Measurements from ENCODE around the gene UNC93A. TPM values are rescaled to one million over a fixed set of nuclear protein-coding genes. Genes with fewer than 3 reads are reported as not detected.
"Not testable (repeated sequence)": the region's sequence is repeated elsewhere in the genome, so short reads cannot be mapped to it uniquely, and the experiment has no call there.

UNC93A gene
- polyA plus RNA-seq, 1 donor from 2014 or later: not detected

GRCh38 chr6:167284565-167284964 lies 6.5 kb upstream of the UNC93A start:
- H3K27ac ChIP-seq (ENCODE audit: low read length); H3K9me3 ChIP-seq (ENCODE audit: low read length); H4K20me1 ChIP-seq (ENCODE audit: insufficient read depth); H3K4me3 ChIP-seq (ENCODE audit: low read length); H2AFZ ChIP-seq (ENCODE audit: low read depth, low read length); H3K9me2 ChIP-seq (ENCODE audit: insufficient read depth, low read length); H3K36me3 ChIP-seq (ENCODE audit: insufficient read depth, low read length); H3K9ac ChIP-seq (ENCODE audit: low read length); H3K79me2 ChIP-seq (replicated peaks; ENCODE audit: insufficient read depth, low read length); H3F3A ChIP-seq (ENCODE audit: insufficient read depth, low read length, poor library complexity, severe bottlenecking); H3K27me3 ChIP-seq (ENCODE audit: insufficient read depth, low read depth, low read length); H3K4me2 ChIP-seq (ENCODE audit: low read length): not testable (repeated sequence)

- H3K27ac ChIP-seq (ENCODE audit: low read length): no peak overlapping the region
- no peaks in the 10 kb centered on the region for H3K27me3 ChIP-seq (ENCODE audit: insufficient read depth, low read depth, low read length)
- H3K9me3 ChIP-seq (ENCODE audit: low read length): no peaks in the 10 kb centered on the region
- H3K36me3 ChIP-seq (ENCODE audit: insufficient read depth, low read length): no peaks in the 10 kb centered on the region
- H3K4me2 ChIP-seq (ENCODE audit: low read length): no peak overlapping the region
- TF ChIP-seq RAD21 (conservative IDR thresholded peaks at IDR 0.05) (no peak), REST (IDR thresholded peaks at IDR 0.05; ENCODE audit: borderline replicate concordance) (no peak), CTCF (IDR thresholded peaks at IDR 0.05; ENCODE audit: poor library complexity, severe bottlenecking) (no peak)
- H3K9me2 ChIP-seq (ENCODE audit: insufficient read depth, low read length): no peaks in the 10 kb centered on the region
- no peaks in the 10 kb centered on the region for H4K20me1 ChIP-seq (ENCODE audit: insufficient read depth)
- H3K9ac ChIP-seq (ENCODE audit: low read length): no peak overlapping the region
- no peaks in the 10 kb centered on the region for H3K79me2 ChIP-seq (replicated peaks; ENCODE audit: insufficient read depth, low read length)
- no peak overlapping the region for H2AFZ ChIP-seq (ENCODE audit: low read depth, low read length)
- H3F3A ChIP-seq (ENCODE audit: insufficient read depth, low read length, poor library complexity, severe bottlenecking): peaks cover 6% of the 10 kb centered on the region
- H3K4me3 ChIP-seq (ENCODE audit: low read length): no peak overlapping the region
These were observed 5.9 kb upstream of the UNC93A start for GRCh38 chr6:167285077-167285770.

- Histone ChIP-seq H3K9me3 (ENCODE audit: low read length) (no peaks in the 10 kb centered on the region), H3K27me3 (ENCODE audit: insufficient read depth, low read depth, low read length) (no peaks in the 10 kb centered on the region), H4K20me1 (ENCODE audit: insufficient read depth) (no peaks in the 10 kb centered on the region), H3K4me3 (ENCODE audit: low read length) (no peak overlapping the region), H3K9ac (ENCODE audit: low read length) (no peak overlapping the region), H3K27ac (ENCODE audit: low read length) (no peak overlapping the region), H3K4me2 (ENCODE audit: low read length) (no peak overlapping the region), H3K79me2 (replicated peaks; ENCODE audit: insufficient read depth, low read length) (no peaks in the 10 kb centered on the region), H3K36me3 (ENCODE audit: insufficient read depth, low read length) (no peaks in the 10 kb centered on the region), H2AFZ (ENCODE audit: low read depth, low read length) (no peak overlapping the region), H3K9me2 (ENCODE audit: insufficient read depth, low read length) (no peaks in the 10 kb centered on the region), H3F3A (ENCODE audit: insufficient read depth, low read length, poor library complexity, severe bottlenecking) (no peaks in the 10 kb centered on the region)
- TF ChIP-seq RAD21 (conservative IDR thresholded peaks at IDR 0.05): no peak
- TF ChIP-seq EZH2 (IDR thresholded peaks at IDR 0.05; ENCODE audit: borderline replicate concordance, insufficient read depth, low read length, poor library complexity, severe bottlenecking): no peak
- no peak for TF ChIP-seq POLR2AphosphoS5 (IDR thresholded peaks at IDR 0.05)
- no peak for TF ChIP-seq SMC3 (conservative IDR thresholded peaks at IDR 0.05; ENCODE audit: poor library complexity)
- no peak for TF ChIP-seq CTCF (IDR thresholded peaks at IDR 0.05; ENCODE audit: poor library complexity, severe bottlenecking)
These were observed 3.5 kb upstream of the UNC93A start for GRCh38 chr6:167287513-167288048.

Data from neural cell (in vitro differentiated cells).